HG03521 (cell line): ENCODE measurements around the gene USP13.

Experiments
- ATAC-seq: cut with Tn5 transposase; IDR thresholded peaks from one replicate; pipeline ENCODE4 v1.9.1; 2021; ENCODE audit warnings: mild to moderate bottlenecking, moderate library complexity; ENCODE audit not compliant: unreplicated experiment

The USP13 gene

GRCh38 chr3:179837374-179837773, 184.5 kb downstream of the USP13 start:
- ATAC-seq = no peak
